HCT116 (cell line): ENCODE results near the gene CDC6. TPM values are rescaled to one million over a fixed set of nuclear protein-coding genes. Genes with fewer than 3 reads are reported as not detected.

Experiments used
- ATAC-seq: fragments of 200-7000 bp; cut with Tn5 transposase; 2 replicates; pipeline ENCODE4 v1.9.1; 2020; ENCODE audit warnings: mild to moderate bottlenecking, moderate library complexity
- BruUV-seq: library from RNA; stranded (reverse); fragments of 400-500 nt; replicated peaks from 2 replicates; lab custom pipeline; 2021; lab: Mats Ljungman, UMichigan
- CTCF ChIA-PET: fragments of 300-600 bp; sonication (Branson Sonifier 250); formaldehyde crosslinking; loops from one replicate; lab custom pipeline; 2021; ENCODE audit warnings: antibody characterized with exemption; lab: Charles Lee
- POLR2A ChIA-PET: fragments of 300-600, 350-600 bp; sonication (Branson Sonifier 250); formaldehyde crosslinking; loops from one replicate; lab custom pipeline; 2021; ENCODE audit warnings: antibody characterized with exemption; lab: Charles Lee
- RAD21 ChIA-PET, 2 experiments: fragments of 300-600 bp; sonication (Branson Sonifier 250); formaldehyde crosslinking; loops; one replicate each; lab custom pipeline; 2023; ENCODE audit warnings: low total read pairs in 2 of 2; ENCODE audit not compliant: uncharacterized antibody in 2 of 2, unreplicated experiment in 2 of 2, low non-redundant PET in 1 of 2; lab: Charles Lee
- DNase-seq: peaks from one replicate; pipeline ENCODE4 v3.0.0-alpha.2; 2010; ENCODE audit warnings: low read depth, low spot score
- H2AFZ ChIP-seq: fragments of 200-600 bp; shearing (Covaris generic), sonication (generic); 2 replicates; pipeline ENCODE4 v1.6.1; 2017; ENCODE audit warnings: low read depth, mixed run types, mixed read lengths, antibody characterized with exemption, low read length; ENCODE audit not compliant: poor library complexity, severe bottlenecking
- H3K27ac ChIP-seq: 2 replicates; pipeline ENCODE4 v1.5.1; 2012; ENCODE audit warnings: low read depth, low read length
- H3K27me3 ChIP-seq: fragments of 200-600 bp; sonication (generic); 2 replicates; pipeline ENCODE4 v1.6.1; 2016; ENCODE audit warnings: mixed run types, low read length, mixed read lengths; ENCODE audit not compliant: insufficient read depth
- H3K36me3 ChIP-seq, 2 experiments: fragments of 200-500 bp in 1 of 2; fragments of 200-600 bp in 1 of 2; sonication (Bioruptor generic) in 1 of 2; sonication (generic) in 1 of 2; 2 replicates each; pipeline versions ENCODE4 v1.5.1 to v1.6.1; 2014 to 2016; ENCODE audit warnings: low read length in 2 of 2, inconsistent platforms in 1 of 2, mixed read lengths in 1 of 2, mixed run types in 1 of 2; ENCODE audit not compliant: insufficient read depth in 2 of 2, control insufficient read depth in 1 of 2
- H3K4me1 ChIP-seq, 2 experiments: fragments of 200-600 bp in 1 of 2; sonication (generic) in 1 of 2; 2 replicates each; pipeline versions ENCODE4 v1.5.1 to v1.6.1; 2012 to 2017; ENCODE audit warnings: low read length in 2 of 2, inconsistent platforms in 1 of 2, mild to moderate bottlenecking in 1 of 2, mixed read lengths in 1 of 2, mixed run types in 1 of 2, moderate library complexity in 1 of 2; ENCODE audit not compliant: insufficient read depth in 2 of 2, control insufficient read depth in 1 of 2
- H3K4me2 ChIP-seq: fragments of 200-600 bp; sonication (generic); 2 replicates; pipeline ENCODE4 v1.6.1; 2017; ENCODE audit warnings: mixed run types, low read length, mixed read lengths
- H3K4me3 ChIP-seq, 2 experiments: fragments of 200-600 bp in 1 of 2; sonication (generic) in 1 of 2; replicated peaks in 1 of 2; 2 replicates each; pipeline ENCODE4 v1.5.1; 2011 to 2016; ENCODE audit warnings: low read length in 2 of 2, control low read depth in 1 of 2, low read depth in 1 of 2, mild to moderate bottlenecking in 1 of 2, mixed read lengths in 1 of 2, mixed run types in 1 of 2
- H3K79me2 ChIP-seq: fragments of 200-600 bp; sonication (generic); 2 replicates; pipeline ENCODE4 v1.6.1; 2017; ENCODE audit warnings: mild to moderate bottlenecking, mixed run types, low read length, moderate library complexity, mixed read lengths; ENCODE audit not compliant: insufficient read depth
- H3K9ac ChIP-seq: fragments of 200-600 bp; sonication (generic); 2 replicates; pipeline ENCODE4 v1.6.1; 2016; ENCODE audit warnings: low read length, mixed read lengths
- H3K9me2 ChIP-seq: fragments of 200-600 bp; sonication (generic), shearing (Covaris generic); 2 replicates; pipeline ENCODE4 v1.6.1; 2017; ENCODE audit warnings: mixed run types, mild to moderate bottlenecking, moderate library complexity; ENCODE audit not compliant: insufficient read depth
- H3K9me3 ChIP-seq, 2 experiments: fragments of 200-500 bp in 1 of 2; fragments of 200-600 bp in 1 of 2; sonication (Bioruptor generic) in 1 of 2; sonication (generic) in 1 of 2; 2 replicates each; pipeline ENCODE4 v1.6.1; 2014 to 2017; ENCODE audit warnings: low read length in 2 of 2, mixed read lengths in 2 of 2, inconsistent platforms in 1 of 2, low read depth in 1 of 2, mild to moderate bottlenecking in 1 of 2, mixed run types in 1 of 2, moderate library complexity in 1 of 2; ENCODE audit not compliant: control insufficient read depth in 1 of 2, insufficient read depth in 1 of 2
- H4K20me1 ChIP-seq: fragments of 200-600 bp; sonication (generic), shearing (Covaris generic); 2 replicates; pipeline ENCODE4 v1.6.1; 2017; ENCODE audit warnings: mixed run types, mild to moderate bottlenecking, moderate library complexity; ENCODE audit not compliant: insufficient read depth
- CBX3 ChIP-seq: IDR thresholded peaks from 2 replicates; pipeline ENCODE4 v1.6.1; 2012; ENCODE audit warnings: low read depth
- CEBPB ChIP-seq: IDR thresholded peaks from 2 replicates; pipeline ENCODE4 v1.6.1; 2012; ENCODE audit warnings: low read depth
- CTCF ChIP-seq, 3 experiments: fragments of 200-600 bp in 1 of 3; sonication (generic) in 1 of 3; IDR thresholded peaks in 2 of 3; conservative IDR thresholded peaks in 1 of 3; 2 replicates each; pipeline ENCODE4 v1.5.1; 2012 to 2017; ENCODE audit warnings: low read depth in 2 of 3, low read length in 2 of 3, antibody characterized with exemption in 1 of 3, borderline replicate concordance in 1 of 3, control low read depth in 1 of 3, mild to moderate bottlenecking in 1 of 3, mixed read lengths in 1 of 3, mixed run types in 1 of 3, moderate library complexity in 1 of 3; ENCODE audit not compliant: insufficient read depth in 1 of 3
- ELF1 ChIP-seq: IDR thresholded peaks from 2 replicates; pipeline ENCODE4 v1.6.1; 2012; ENCODE audit warnings: low read depth, borderline replicate concordance
- EZH2 ChIP-seq: fragments of 200-600 bp; sonication (generic); IDR thresholded peaks from 2 replicates; pipeline ENCODE4 v1.6.1; 2017; ENCODE audit warnings: antibody characterized with exemption, mixed run types
- FOSL1 ChIP-seq: IDR thresholded peaks from 2 replicates; pipeline ENCODE4 v1.6.1; 2012; ENCODE audit warnings: low read depth
- JUND ChIP-seq: IDR thresholded peaks from 2 replicates; pipeline ENCODE4 v1.6.1; 2012
- POLR2AphosphoS5 ChIP-seq: IDR thresholded peaks from 2 replicates; pipeline ENCODE4 v1.6.1; 2011; ENCODE audit warnings: mild to moderate bottlenecking, low read depth, low read length, moderate library complexity
- RAD21 ChIP-seq: IDR thresholded peaks from 2 replicates; pipeline ENCODE4 v1.6.1; 2012; ENCODE audit warnings: low read depth, mild to moderate bottlenecking
- SIN3A ChIP-seq: IDR thresholded peaks from 2 replicates; pipeline ENCODE4 v1.6.1; 2012; ENCODE audit warnings: low read depth
- SRF ChIP-seq: IDR thresholded peaks from 2 replicates; pipeline ENCODE4 v1.6.1; 2012; ENCODE audit warnings: low read depth
- TCF7L2 ChIP-seq: IDR thresholded peaks from 2 replicates; pipeline ENCODE4 v1.7.0; 2011; ENCODE audit warnings: borderline replicate concordance, inconsistent platforms; ENCODE audit not compliant: insufficient read depth, insufficient read length; ENCODE audit errors: extremely low read depth
- YY1 ChIP-seq: IDR thresholded peaks from 2 replicates; pipeline ENCODE4 v1.6.1; 2011; ENCODE audit warnings: low read length, low read depth, moderate library complexity, mild to moderate bottlenecking; ENCODE audit not compliant: insufficient replicate concordance; ENCODE audit errors: extremely low read depth
- ZBTB33 ChIP-seq: IDR thresholded peaks from 2 replicates; pipeline ENCODE4 v1.6.1; 2011; ENCODE audit warnings: mild to moderate bottlenecking, low read length, moderate library complexity; ENCODE audit not compliant: insufficient replicate concordance; ENCODE audit errors: extremely low read depth
- ZFX ChIP-seq: fragments of 450-650 bp; IDR thresholded peaks from 2 replicates; pipeline ENCODE4 v1.6.1; 2017
- ZNF274 ChIP-seq: fragments of 200-500 bp; sonication (Bioruptor generic); IDR thresholded peaks from 2 replicates; pipeline ENCODE4 v1.6.1; 2014; ENCODE audit warnings: mild to moderate bottlenecking, low read depth, low read length, inconsistent platforms
- intact Hi-C: fragments of 100-400 bp; cut with micrococcal nuclease; formaldehyde crosslinking; loops from 2 replicates; pipeline ENCODE4 v1.10.0; 2022
- total RNA-seq: library from RNA; stranded (reverse); gene quantifications from one replicate; pipeline ENCODE4 v1.2.1, GENCODE V29; 2021; ENCODE audit not compliant: unreplicated experiment
- TF ChIP-seq, protein P1 (sequence below): IDR thresholded peaks from 2 replicates; pipeline ENCODE4 v1.6.1; 2012; ENCODE audit warnings: low read depth
- TF ChIP-seq, protein P2 (sequence below): IDR thresholded peaks from 2 replicates; pipeline ENCODE4 v1.6.1; 2012

The CDC6 gene
- total RNA-seq, 1 experiment from 2014 or later, result 117 TPM

GRCh38 chr17:40316571-40317344 lies 29.1 kb downstream of the CDC6 start:
- ChIA-PET RAD21 (interaction anchor here (0.6 to 1.3 kb wide), 3 partner anchors 14 to 364 kb away, joined by 3 read pairs; no protein-coding TSS in a partner anchor), POLR2A (interaction anchor here (0.6 to 2.0 kb wide), 6 partner anchors 9 to 1371 kb away, joined by 3 to 8 read pairs (median 4); no protein-coding TSS in a partner anchor), CTCF (interaction anchor here (0.7 to 2.5 kb wide), 6 partner anchors 9 to 203 kb away, joined by 3 to 19 read pairs (median 6); partner anchors contain the start of gene RARA)
- ATAC-seq, result peak; percentile 18
- Histone ChIP-seq H3K27me3 (no peaks in the 10 kb centered on the region), H3K79me2 (peaks cover 37% of the 10 kb centered on the region), H4K20me1 (no peaks in the 10 kb centered on the region), H3K4me3 (peak overlapping the region; percentile 94 to 95), H2AFZ (no peak overlapping the region), H3K4me1 (peaks cover 69 to 90% of the 10 kb centered on the region in 2 experiments), H3K9me3 (no peaks in the 10 kb centered on the region), H3K4me2 (peak overlapping the region; percentile 95), H3K36me3 (no peaks in the 10 kb centered on the region), H3K9me2 (no peaks in the 10 kb centered on the region), H3K27ac (peak overlapping the region; percentile 91), H3K9ac (peak overlapping the region; percentile 99)
- intact Hi-C loops, result no loop called here
- DNase-seq, result peak; percentile 40
- BruUV-seq, result no TSS peak
- TF ChIP-seq TCF7L2 (peak; percentile 37), CTCF (IDR thresholded peaks at IDR 0.05 in 2 of 3, conservative IDR thresholded peaks at IDR 0.05 in 1 of 3; ENCODE audit: borderline replicate concordance in 1 of 3, insufficient read depth in 1 of 3, low read depth in 2 of 3, low read length in 2 of 3) (0 out of 6 replicates have a peak, but pooled peaks of 1 of the 3 experiments have one; percentile 6), JUND (no peak), FOSL1 (no peak), ZFX (no peak), ELF1 (no peak), POLR2AphosphoS5 (0 out of 2 replicates have a peak, but pooled peaks have one; percentile 21), CBX3 (no peak), YY1 (peak; percentile 67), EZH2 (no peak), CEBPB (no peak), ZBTB33 (no peak), SRF (no peak), RAD21 (no peak), SIN3A (peak; percentile 56; the same call in 1 of the 2 replicates), ZNF274 (no peak)
- TF ChIP-seq, protein P1, sequence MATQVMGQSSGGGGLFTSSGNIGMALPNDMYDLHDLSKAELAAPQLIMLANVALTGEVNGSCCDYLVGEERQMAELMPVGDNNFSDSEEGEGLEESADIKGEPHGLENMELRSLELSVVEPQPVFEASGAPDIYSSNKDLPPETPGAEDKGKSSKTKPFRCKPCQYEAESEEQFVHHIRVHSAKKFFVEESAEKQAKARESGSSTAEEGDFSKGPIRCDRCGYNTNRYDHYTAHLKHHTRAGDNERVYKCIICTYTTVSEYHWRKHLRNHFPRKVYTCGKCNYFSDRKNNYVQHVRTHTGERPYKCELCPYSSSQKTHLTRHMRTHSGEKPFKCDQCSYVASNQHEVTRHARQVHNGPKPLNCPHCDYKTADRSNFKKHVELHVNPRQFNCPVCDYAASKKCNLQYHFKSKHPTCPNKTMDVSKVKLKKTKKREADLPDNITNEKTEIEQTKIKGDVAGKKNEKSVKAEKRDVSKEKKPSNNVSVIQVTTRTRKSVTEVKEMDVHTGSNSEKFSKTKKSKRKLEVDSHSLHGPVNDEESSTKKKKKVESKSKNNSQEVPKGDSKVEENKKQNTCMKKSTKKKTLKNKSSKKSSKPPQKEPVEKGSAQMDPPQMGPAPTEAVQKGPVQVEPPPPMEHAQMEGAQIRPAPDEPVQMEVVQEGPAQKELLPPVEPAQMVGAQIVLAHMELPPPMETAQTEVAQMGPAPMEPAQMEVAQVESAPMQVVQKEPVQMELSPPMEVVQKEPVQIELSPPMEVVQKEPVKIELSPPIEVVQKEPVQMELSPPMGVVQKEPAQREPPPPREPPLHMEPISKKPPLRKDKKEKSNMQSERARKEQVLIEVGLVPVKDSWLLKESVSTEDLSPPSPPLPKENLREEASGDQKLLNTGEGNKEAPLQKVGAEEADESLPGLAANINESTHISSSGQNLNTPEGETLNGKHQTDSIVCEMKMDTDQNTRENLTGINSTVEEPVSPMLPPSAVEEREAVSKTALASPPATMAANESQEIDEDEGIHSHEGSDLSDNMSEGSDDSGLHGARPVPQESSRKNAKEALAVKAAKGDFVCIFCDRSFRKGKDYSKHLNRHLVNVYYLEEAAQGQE, result no peak
- TF ChIP-seq, protein P2, sequence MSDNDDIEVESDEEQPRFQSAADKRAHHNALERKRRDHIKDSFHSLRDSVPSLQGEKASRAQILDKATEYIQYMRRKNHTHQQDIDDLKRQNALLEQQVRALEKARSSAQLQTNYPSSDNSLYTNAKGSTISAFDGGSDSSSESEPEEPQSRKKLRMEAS, result peak; percentile 70; the same call in 1 of the 2 replicates
